Prostate gland (tissue), 2 donors: ENCODE results near the gene SPSB4. TPM values are rescaled to one million over a fixed set of nuclear protein-coding genes. Genes with fewer than 3 reads are reported as not detected.

Experiments used
- DNase-seq: peaks from one replicate; pipeline ENCODE4 v3.0.0-alpha.2; 2019; ENCODE audit warnings: low spot score
- H3K27ac ChIP-seq, 2 donors: fragments of 200-600 bp; sonication (generic); 2 replicates each; pipeline ENCODE4 v1.5.1; 2017 to 2019
- H3K27me3 ChIP-seq: fragments of 200-600 bp; sonication (generic); replicated peaks from 2 replicates; pipeline ENCODE4 v1.5.1; 2019; ENCODE audit not compliant: insufficient read depth
- H3K36me3 ChIP-seq, 2 donors: fragments of 200-600 bp; sonication (generic); 1 replicate in 1 of 2; 2 replicates in 1 of 2; pipeline versions ENCODE4 v1.5.1 to v1.8.1; 2017 to 2019
- H3K4me1 ChIP-seq: fragments of 200-600 bp; sonication (generic); replicated peaks from 2 replicates; pipeline ENCODE4 v1.5.1; 2019
- H3K4me3 ChIP-seq, 2 donors: fragments of 200-600 bp; sonication (generic); 2 replicates each; pipeline ENCODE4 v1.5.1; 2017 to 2019
- H3K9me3 ChIP-seq: fragments of 200-600 bp; sonication (generic); 2 replicates; pipeline ENCODE4 v1.5.1; 2017
- POLR2A ChIP-seq: fragments of 450-650 bp; IDR thresholded peaks from one replicate; pipeline ENCODE4 v1.6.1; 2016; ENCODE audit warnings: antibody characterized with exemption, mild to moderate bottlenecking
- POLR2AphosphoS5 ChIP-seq: sonication (generic); formaldehyde crosslinking; IDR thresholded peaks from one replicate; pipeline ENCODE4 v1.6.1; 2017; ENCODE audit warnings: antibody characterized with exemption
- WGBS: methylation state at CpG from one replicate; pipeline ENCODE4 v1.1.5; 2018; 5-methylcytosine and 5-hydroxymethylcytosine counted together
- intact Hi-C: fragments of 100-400 bp; cut with DNase I; formaldehyde crosslinking; loops from one replicate; pipeline ENCODE4 v1.14.2; 2022
- total RNA-seq, 2 donors: library from RNA; depleted of rRNA; stranded (reverse); fragments of >200 nt; gene quantifications; one replicate each; pipeline ENCODE4 v1.1.0, GENCODE V29; 2016
- TF ChIP-seq, protein P1 (sequence below), 4 experiments: fragments of 200-600 bp in 2 of 4; fragments of 450-650 bp in 2 of 4; sonication (generic) in 2 of 4; IDR thresholded peaks; 1 replicate in 3 of 4; 2 replicates in 1 of 4; pipeline ENCODE4 v1.5.1; 2016 to 2019; ENCODE audit warnings: antibody characterized with exemption in 4 of 4, mild to moderate bottlenecking in 2 of 4, moderate library complexity in 2 of 4

Gene SPSB4
- total RNA-seq, 2 donors from 2014 or later = 1.0 TPM; not detected in 1

GRCh38 chr3:141184430-141184829 is 133.3 kb downstream of the SPSB4 start:
- no peak overlapping the region for H3K27ac ChIP-seq
- H3K36me3 ChIP-seq = no peaks in the 10 kb centered on the region
- TF ChIP-seq, protein P1, sequence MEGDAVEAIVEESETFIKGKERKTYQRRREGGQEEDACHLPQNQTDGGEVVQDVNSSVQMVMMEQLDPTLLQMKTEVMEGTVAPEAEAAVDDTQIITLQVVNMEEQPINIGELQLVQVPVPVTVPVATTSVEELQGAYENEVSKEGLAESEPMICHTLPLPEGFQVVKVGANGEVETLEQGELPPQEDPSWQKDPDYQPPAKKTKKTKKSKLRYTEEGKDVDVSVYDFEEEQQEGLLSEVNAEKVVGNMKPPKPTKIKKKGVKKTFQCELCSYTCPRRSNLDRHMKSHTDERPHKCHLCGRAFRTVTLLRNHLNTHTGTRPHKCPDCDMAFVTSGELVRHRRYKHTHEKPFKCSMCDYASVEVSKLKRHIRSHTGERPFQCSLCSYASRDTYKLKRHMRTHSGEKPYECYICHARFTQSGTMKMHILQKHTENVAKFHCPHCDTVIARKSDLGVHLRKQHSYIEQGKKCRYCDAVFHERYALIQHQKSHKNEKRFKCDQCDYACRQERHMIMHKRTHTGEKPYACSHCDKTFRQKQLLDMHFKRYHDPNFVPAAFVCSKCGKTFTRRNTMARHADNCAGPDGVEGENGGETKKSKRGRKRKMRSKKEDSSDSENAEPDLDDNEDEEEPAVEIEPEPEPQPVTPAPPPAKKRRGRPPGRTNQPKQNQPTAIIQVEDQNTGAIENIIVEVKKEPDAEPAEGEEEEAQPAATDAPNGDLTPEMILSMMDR (IDR thresholded peaks at IDR 0.05) = no peak
- no peak for TF ChIP-seq POLR2AphosphoS5
- TF ChIP-seq POLR2A = no peak
- no peaks in the 10 kb centered on the region for H3K27me3 ChIP-seq
- 65% methylated on average over 4 of the region's 4 CpGs for WGBS
- DNase-seq = no peak
- no peak overlapping the region for H3K4me3 ChIP-seq
- H3K9me3 ChIP-seq = no peaks in the 10 kb centered on the region
- intact Hi-C loops = no loop called here
- H3K4me1 ChIP-seq = no peaks in the 10 kb centered on the region

DNA sequence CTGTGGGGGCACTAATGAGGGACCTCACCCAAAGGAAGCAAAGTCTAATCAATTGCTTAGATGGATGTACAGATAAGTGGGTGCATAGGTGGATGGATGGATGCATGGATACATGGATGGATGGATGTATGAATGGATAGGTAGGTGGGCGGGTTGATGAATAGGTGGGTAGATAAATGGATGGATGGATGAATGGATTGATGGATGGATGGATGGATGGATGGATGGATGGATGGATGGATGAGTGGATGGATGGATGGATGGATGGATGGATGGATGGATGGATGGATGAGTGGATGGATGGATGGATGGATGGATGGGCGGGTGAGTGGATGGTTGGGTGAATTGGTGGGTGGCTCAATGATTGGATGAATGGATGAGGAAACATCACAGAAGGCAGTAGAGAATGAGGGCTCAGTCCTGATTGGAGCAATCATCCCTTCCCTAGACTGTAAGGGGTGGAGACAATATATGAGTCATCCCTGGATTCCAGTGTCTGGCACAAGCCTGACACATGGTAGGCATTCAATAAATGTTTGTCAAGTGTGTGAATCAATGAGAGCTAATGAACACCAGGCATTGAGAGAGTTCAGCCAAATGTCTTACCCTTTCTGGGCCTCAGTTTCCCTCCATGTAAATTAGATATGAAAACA is 140.1 kb downstream of the SPSB4 start:
- TF ChIP-seq POLR2AphosphoS5 = no peak
- TF ChIP-seq POLR2A = no peak
- TF ChIP-seq, protein P1 (IDR thresholded peaks at IDR 0.05) = no peak
- H3K4me1 ChIP-seq = no peaks in the 10 kb centered on the region
- 92% methylated on average over 2 of the region's 2 CpGs for WGBS
- H3K27me3 ChIP-seq = no peaks in the 10 kb centered on the region
- H3K4me3 ChIP-seq = no peak overlapping the region
- no peaks in the 10 kb centered on the region for H3K9me3 ChIP-seq
- no peak for DNase-seq
- H3K36me3 ChIP-seq = no peaks in the 10 kb centered on the region
- intact Hi-C loops = loop anchor here (5.0 kb wide), 2 partner anchors 84 to 294 kb away; no protein-coding TSS in a partner anchor
- no peak overlapping the region for H3K27ac ChIP-seq

GRCh38 chr3:141192345-141192744 is 141.2 kb downstream of the SPSB4 start:
- no peak overlapping the region for H3K4me3 ChIP-seq
- intact Hi-C loops = loop anchor here (2.0 to 5.0 kb wide), 3 partner anchors 85 to 295 kb away; no protein-coding TSS in a partner anchor
- H3K36me3 ChIP-seq = no peaks in the 10 kb centered on the region
- no peaks in the 10 kb centered on the region for H3K4me1 ChIP-seq
- H3K27me3 ChIP-seq = no peaks in the 10 kb centered on the region
- no peaks in the 10 kb centered on the region for H3K9me3 ChIP-seq
- WGBS = 8% methylated on average over 11 of the region's 11 CpGs
- no peak overlapping the region for H3K27ac ChIP-seq
- TF ChIP-seq, protein P1 (IDR thresholded peaks at IDR 0.05) = peak; percentile 88 to 99 (median 98)
- TF ChIP-seq POLR2AphosphoS5 (peak; percentile 72), POLR2A (no peak)
- DNase-seq = peak; percentile 95

DNA sequence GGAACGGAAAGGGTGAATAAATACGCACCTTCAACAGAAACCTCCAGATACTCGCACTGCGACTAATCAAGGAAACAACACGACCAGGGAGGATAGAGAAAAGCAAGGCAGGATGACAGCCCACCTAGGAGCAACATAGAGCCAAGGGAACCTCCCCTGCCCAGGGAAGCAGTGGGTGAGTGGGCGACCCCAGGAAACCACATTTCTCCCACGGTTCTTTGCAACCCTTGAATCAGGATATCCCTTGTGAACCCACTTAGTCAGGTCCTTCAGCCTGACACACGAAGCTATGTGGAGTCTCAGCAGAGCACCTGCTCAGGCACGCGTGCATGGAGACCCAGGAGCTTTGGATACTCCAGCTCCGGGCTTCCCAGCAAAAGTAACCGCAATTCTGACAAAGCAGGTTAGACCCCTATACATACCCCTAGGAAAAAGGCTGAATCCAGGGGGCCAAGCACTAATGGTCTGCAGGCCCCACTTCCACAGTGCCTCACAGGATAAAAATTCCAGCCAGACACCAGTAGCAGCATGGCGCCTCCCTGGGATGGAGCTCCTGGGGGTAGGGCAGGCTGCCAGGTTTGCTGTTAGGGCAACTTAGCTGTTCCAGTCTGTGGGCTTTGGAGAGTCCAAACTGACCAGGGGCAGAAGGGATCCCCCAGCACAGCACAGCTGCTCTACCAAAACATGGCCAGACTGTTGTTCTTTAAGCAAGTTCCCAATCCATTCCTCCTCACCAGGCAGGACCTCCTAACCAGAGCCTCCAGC is 142.1 kb downstream of the SPSB4 start:
- intact Hi-C loops = loop anchor here (2.0 to 5.0 kb wide), 3 partner anchors 86 to 296 kb away; no protein-coding TSS in a partner anchor
- no peaks in the 10 kb centered on the region for H3K27me3 ChIP-seq
- DNase-seq = no peak
- H3K9me3 ChIP-seq = no peaks in the 10 kb centered on the region
- H3K27ac ChIP-seq = no peak overlapping the region
- 86% methylated on average over 13 of the region's 13 CpGs for WGBS
- no peak for TF ChIP-seq POLR2AphosphoS5
- TF ChIP-seq, protein P1 (IDR thresholded peaks at IDR 0.05) = no peak
- TF ChIP-seq POLR2A = no peak
- H3K36me3 ChIP-seq = no peaks in the 10 kb centered on the region
- H3K4me1 ChIP-seq = no peaks in the 10 kb centered on the region
- H3K4me3 ChIP-seq = no peak overlapping the region

Other genes with a start within 250 kb of the SPSB4 start
- gene SLC25A36, start 109.5 kb upstream of the SPSB4 start, total RNA-seq = 10 to 100 TPM; 91.0 to 93.9 TPM
- 10 to 100 TPM; 12.0 to 15.3 TPM for gene PXYLP1, start 180.5 kb downstream of the SPSB4 start, total RNA-seq